HG03139 (cell line): ENCODE results near the gene SCYGR7.
"Not testable (repeated sequence)": the region's sequence is repeated elsewhere in the genome, so short reads cannot be mapped to it uniquely, and the experiment has no call there.

Experiments used
- ATAC-seq: cut with Tn5 transposase; IDR thresholded peaks from one replicate; pipeline ENCODE4 v1.9.1; 2021; ENCODE audit not compliant: unreplicated experiment

SCYGR7 gene, protein sequence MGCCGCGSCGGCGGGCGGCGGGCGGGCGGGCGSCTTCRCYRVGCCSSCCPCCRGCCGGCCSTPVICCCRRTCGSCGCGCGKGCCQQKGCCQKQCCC

DNA sequence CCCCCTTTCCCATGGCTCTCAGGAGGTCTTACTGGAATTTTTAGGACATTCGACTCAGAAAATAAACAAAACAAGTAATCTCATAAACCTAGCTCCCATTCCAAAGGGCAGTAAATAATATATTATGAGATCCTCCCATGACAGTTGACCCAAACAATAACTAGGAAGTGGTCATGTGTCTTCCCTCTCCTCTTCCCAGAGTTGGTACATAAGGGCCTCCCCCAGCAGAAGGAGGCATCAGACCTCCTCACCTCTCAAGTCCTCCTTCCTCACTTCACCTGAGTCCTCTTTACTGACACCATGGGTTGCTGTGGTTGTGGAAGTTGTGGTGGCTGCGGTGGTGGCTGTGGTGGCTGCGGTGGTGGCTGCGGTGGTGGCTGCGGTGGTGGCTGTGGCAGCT is at the start of gene SCYGR7:
TSS of gene SCYGR7 (plus strand) at position 301 of the 400 bp plus-strand sequence. CDS start at position 301, 0 bp downstream.
- no peak for ATAC-seq

DNA sequence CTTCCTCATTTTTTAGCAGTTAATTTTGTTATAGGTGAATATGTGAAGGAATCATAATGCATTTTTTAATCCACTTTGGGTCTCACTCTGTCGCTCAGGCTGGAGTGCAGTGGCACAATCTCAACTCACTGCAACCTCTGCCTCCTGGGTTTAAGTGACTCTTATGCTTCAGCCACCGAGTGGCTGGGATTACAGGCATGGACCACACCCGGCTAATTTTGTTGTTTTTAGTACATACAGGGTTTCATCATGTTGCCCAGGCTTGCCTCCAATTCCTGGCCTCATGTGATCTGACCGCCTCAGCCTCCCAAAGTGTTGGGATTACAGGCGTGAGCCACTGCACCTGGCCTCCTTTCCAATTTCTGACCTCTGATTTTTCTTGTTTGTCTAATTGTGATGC is 43.9 kb upstream of the SCYGR7 start:
- ATAC-seq: no peak

DNA sequence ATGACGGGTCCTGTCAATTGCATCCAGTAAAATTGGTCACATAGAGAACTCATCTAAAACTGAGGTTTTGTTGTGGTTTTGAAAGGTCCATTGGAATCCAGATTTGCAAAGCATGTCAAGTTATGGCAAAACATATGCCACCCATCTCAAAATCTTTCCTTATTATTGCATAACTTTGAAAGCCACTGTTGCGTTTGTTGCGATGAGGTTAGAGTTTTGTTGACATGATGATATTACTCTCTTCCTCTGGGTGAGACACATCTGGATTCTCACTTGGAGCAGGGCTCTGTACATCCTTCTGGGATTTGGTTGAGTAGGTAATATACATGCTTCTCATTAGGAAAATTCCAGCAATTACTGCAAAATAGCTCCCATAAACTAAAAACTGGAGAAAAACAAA is 40.9 kb upstream of the SCYGR7 start:
- no peak for ATAC-seq

DNA sequence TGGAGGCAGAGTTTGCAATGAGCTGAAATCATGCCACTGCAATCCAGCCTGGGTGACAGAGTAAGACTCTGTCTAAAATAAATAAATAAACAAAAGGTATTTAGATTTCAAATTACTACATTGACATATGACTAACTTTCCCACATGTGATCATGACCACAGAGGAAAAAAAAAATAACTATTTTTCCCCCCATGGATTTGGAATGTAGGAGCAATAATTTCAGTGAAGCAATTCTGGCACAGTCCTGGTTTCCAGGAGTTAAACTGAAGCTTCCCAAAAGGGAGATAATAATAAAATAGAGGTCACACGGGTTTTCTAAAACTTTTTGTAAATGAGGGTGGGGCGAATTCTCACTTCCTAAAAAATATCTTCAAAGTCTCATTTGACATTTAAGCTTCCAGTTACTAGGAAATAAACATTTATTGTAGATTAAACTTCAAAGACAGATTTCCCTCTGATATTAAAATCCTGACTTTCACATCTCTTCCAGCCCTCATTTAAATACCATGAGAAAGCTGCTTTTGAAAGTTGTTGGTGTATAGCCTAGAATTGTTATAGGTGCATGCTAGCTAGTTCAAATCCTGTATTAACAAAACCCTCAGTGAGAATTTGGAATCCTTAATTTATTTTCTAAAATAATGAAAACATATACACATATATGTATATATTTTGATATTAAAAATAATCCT is 31.0 kb upstream of the SCYGR7 start:
- no peak for ATAC-seq

DNA sequence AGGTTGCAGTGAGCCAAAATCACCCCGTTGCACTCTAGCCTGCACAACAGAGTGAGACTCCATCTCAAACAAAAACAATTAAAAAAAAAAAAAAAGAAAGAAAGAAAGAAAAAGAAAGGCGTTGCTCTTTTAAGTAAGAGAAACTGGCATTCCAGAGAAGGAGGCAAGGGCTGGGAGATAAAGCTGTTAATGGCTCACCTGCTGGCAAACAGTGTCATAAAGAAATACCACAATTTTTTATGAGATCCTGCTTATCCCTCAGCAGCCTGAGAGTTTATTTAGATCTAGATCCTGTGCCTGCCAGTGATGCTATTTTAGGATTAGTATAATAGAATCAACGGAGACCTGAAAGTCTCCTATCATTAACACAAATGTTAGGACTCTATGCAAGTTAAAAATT is 26.6 kb upstream of the SCYGR7 start:
- ATAC-seq: no peak

DNA sequence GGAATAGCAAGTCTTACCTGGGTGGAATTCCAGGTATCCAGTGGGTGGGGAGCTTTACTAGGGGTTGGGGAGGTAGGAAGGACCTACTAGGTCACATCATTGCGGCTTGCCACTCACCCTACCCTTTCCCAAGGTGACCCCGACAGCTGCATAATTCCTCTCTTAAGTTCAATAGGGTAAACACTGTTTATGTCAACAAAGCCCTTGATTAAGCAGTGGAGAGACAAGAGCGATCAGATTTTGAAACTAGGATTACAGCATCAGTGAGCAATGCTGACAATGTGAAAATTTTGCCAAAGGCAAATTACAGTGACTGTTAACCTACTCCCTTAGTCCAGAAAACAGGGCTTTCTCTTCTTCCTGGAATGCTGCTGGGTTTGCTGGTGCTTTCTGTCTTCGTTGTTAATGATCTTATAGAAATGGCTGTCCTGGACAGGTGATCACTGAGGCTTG is 24.8 kb upstream of the SCYGR7 start:
- ATAC-seq: no peak

DNA sequence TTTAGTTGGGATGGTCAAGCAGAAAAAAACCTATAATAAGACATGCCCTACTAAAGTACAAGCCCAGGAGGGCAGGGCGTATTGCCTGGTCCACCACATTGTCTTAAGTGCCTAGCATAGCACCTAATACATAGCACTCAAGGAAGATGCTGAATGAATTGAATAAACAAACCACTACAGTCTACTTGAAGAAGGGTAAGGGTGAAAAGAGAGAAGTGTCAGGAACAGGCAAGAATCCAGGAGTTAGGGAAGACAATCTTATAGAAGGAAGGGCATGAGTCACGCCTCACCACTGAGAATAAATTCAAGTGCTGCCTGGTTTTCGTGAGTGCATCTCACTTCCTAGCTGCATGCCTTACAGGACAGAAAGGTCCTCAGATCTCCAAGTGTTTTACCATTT is 24.2 kb upstream of the SCYGR7 start:
- no peak for ATAC-seq

DNA sequence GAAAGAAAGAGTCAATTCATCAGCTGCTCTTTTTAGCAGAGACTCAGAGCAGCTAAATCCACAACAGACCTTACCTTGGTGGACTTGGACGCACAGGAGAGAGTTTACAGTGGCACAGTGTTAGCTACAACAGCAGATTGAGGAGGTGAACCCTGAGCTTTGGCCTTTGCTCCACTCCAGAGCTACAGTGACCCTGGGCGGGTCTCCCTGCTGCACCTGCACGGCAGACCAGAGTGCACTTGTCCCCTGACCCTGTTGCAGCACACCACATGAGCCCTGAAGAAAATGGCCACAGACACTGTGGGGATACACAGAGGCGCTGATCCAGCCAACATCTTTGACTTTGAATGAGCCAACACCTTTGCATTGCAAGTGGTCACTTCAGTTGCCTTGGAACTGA is 21.3 kb upstream of the SCYGR7 start:
- ATAC-seq: no peak

DNA sequence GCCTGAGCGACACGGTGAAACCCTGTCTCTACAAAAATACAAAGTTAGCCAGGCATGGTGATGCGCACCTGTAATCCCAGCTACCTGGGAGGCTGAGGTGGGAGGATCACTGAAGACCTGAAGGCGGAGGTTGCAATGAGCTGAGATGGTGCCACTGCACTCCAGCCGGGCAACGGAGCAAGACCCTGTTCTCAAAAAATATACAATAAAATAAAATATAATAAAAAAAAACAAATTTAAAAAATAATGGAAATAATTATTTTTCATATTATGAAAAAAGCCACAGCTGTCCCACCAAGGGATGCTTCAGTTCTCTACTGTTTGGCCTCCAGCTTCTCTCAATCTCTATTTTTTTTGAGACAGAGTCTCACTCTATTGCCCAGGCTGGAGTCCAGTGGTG is 20.7 kb upstream of the SCYGR7 start:
- ATAC-seq: no peak

DNA sequence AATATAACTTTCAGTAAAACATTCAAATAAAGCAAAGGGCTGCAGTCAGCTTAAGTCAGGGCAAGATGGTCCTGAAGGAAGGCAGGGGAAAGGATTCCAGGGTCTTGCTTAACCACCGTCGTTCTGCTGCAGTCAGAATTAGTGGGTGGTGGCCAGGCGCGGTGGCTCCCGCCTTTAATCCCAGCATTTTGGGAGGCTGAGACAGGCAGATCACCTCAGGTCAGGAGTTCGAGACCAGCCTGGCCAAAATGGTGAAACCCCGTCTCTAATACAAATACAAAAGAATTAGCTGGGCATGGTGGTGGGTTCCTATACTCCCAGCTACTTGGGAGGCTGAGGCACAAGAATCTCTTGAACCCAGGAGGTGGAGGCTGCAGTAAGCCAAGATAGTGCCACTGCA is 17.1 kb upstream of the SCYGR7 start:
- ATAC-seq: no peak

DNA sequence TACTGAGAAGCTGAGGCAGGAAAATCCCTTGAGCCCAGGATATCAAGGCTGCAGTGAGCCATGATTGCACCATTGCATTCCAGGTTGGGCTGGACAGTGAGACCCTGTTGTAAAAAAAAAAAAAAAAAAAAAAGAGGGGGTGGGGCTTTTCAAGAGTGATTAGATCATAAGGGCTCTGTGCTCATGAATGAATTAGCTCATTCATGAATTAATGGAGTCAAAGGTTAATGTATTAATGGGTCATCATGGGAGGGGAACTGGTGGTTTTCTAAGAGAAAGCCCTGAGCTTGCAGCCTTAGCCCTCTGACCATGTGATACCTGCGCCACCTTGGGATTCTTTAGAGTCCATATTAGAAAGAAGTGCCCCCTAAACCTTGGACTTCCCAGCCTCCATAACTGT is 14.8 kb upstream of the SCYGR7 start:
- ATAC-seq: no peak

DNA sequence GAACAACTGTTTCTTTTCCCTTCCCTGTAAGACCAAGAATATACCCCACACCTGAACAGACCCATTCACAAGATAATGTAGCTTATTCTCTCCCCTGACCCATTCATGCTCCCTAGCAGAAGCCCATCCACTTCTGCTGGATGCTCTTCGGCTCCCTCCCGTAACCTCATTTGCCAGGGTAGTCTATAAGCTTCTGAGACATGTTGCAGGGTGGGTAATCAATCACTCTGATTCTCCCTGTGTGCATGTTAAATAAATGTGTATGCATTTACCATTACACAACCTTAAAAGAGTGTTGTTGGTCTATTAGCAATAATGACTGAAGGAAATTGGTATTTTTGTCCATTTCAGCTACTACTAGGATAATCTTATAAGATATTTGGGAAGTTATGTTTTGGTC is 11.6 kb upstream of the SCYGR7 start:
- ATAC-seq: no peak

DNA sequence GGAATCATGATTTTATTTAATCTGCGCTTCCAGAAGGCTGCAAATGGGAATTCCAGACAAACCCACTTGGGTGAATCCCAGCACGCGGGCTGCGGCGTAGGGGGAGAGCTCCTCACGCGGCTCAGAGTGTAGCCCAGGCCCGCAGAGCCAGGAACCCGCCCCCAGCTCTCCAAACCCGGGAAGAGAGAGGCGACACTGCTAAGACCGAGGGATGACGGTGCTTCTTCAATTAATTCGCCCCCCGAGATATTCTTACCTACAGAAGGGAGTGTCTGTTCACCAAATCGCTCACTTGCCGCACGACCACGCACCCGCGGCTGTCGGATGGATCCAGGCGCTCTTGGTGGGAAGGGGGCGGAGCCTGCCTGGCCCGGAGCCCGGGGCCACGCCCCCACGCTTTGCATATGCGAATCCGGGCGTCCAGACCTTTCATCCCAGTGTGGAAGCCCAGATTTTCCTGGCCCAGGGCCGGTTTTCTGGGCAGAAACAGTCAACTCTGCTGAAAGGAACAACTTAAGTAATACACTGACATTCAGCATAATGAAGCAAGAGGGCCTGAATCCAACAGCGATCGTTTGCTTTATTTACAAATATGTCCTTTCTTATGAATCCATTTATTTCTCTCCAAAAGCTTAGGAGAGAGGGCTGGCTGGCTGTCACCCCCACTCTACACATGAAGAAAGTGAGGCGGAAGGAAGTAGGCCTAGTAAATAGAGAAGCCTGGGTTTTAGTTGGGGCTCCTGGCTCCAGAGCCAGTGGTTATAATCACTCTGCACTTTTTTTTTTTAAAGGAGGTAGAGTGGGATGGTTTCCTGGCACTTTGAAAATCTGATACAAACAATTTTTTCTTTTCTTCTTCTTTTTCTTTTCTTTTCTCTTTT is 10.2 kb upstream of the SCYGR7 start, which contains the start of gene SLC19A3:
TSS of gene SLC19A3 (minus strand) at position 342 of the 881 bp plus-strand sequence. CDS start 15,710 bp downstream, outside the sequence.
- ATAC-seq: no peak

DNA sequence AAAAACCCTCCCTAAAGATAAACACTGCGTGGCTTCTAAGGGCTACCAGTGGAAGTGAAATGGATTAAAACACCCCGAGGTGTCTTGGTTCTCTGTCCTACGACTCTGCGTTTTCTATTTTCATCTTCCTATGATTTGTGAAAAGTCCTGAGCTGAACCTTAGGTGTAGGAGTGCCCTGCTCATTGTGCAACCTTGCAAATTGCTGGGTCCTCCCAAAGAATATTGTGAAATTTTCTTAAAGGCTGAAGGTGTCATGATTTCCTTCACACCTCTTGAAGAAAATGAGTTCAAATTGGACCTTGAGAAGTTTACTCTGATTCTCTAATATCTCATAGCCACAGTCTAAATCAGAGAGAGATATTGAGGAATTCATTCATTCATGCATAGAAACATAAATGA is 8.5 kb upstream of the SCYGR7 start:
- ATAC-seq: no peak

DNA sequence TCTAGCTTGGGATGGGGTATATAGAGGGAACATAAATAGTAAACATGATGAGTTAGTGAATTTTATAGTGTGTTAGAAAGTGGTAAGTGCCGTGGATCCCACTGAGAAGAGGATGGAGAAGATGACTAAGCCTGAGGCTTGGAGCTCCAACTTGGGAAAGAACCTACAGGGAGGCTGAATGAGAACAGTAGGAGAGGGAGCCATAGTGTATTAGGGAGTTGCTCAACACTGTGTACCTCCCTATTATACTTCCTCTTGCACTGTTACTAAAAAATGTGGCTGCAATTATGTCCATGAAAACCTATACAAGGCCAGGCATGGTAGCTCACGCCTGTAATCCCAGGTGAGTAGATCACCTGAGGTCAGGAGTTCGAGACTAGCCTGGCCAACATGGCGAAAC is 7.5 kb upstream of the SCYGR7 start:
- ATAC-seq: no peak

DNA sequence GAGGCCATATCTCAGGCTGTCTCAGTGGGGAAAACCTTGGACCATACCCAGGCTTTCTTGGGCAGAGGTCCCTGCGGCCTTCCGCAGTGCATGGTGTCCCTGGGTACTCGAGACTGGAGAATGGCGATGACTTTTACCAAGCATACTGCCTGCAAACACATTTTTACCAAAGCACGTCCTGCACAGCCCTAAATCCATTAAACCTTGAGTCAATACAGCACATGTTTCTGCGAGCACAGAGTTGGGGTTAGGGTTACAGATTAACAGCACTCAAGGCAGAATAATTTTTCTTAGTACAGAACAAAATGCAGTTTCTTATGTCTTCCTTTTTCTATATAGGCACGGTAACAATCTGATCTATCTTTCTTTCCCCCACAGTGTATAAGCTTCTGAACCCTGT is 5.3 kb upstream of the SCYGR7 start:
- not testable (repeated sequence) for ATAC-seq

DNA sequence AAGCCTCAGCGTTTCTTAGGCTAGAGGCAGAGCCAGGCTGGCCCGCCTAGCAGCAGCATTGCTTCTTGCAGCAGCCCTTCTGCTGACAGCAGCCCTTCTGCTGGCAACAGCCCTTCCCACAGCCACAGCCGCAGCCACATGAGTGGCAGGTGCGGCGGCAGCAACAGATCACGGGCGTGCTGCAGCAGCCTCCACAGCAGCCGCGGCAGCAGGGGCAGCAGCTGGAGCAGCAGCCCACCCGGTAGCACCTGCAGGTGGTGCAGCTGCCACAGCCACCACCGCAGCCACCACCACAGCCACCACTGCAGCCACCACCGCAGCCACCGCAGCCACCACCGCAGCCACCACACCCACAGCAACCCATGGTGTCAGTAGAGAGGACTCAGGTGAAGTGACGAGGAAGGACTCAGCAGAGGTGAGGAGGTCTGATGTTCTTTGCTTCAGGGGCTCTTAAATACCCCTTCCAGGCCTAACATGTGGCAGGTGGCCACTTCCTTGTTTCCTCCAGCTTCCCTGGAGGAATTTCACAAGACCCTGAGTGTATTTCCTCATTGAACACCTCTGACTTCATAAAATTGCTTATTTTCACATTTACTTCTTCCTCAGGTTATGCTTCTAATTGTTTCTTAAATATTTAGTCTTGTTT is 3.6 kb upstream of the SCYGR7 start, which contains the start of gene SCYGR6:
TSS of gene SCYGR6 (minus strand) at position 364 of the 646 bp plus-strand sequence. CDS start at position 364, 0 bp downstream.
- ATAC-seq: no peak

DNA sequence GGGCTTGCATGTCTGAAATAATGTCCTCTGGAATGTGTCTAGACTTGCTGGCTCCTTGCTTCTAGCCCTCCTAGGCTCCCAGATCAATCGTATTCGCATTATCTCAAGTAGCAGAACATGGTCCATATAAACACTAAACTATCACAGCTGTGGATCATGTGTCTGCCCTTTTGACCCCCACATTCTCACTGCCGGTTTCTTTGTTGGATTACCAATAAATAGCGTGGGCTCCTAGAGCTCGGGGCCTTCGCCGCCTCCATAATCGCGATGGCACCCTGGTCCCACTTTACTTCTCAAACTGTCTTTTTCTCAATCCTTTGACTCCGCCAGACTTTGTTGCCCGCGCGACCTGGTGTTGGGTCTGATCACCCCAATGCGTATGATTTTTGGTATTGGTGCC is 11.2 kb downstream of the SCYGR7 start:
- ATAC-seq: no peak

DNA sequence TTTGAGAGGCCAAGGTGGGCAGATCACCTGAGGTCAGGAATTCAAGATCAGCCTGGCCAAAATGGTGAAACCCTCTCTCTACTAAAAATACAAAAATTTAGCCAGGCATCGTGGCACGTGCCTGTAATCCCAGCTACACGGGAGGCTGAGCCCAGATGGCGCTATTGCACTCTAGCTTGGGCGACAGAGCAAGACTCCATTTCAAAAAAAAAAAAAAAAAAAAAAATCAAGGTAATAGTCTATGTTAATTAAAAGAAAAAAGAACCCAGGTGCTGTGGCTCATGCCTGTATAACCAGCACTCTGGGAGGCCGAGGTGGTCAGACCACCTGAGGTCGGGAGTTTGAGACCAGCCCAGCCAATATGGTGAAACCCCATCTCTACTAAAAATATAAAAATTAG is 12.6 kb downstream of the SCYGR7 start:
- not testable (repeated sequence) for ATAC-seq

DNA sequence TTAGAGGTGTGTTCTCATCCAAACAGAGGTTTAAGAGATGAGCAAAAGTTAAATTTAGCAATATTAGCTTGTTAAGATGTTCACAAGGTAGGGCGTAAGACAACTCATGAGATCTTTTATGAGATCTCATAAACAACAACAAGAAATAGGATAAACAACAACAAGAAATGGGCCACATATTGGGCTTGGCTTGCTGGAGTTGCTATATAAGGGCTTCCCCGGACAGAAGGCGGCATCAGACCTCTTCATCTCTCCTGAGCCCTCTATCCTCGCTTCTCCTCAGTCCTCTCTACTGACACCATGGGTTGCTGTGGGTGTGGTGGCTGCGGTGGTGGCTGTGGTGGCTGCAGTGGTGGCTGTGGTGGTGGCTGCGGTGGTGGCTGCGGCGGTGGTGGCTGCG is 17.5 kb downstream of the SCYGR7 start, which contains the start of gene SCYGR8:
TSS of gene SCYGR8 (plus strand) at position 301 of the 400 bp plus-strand sequence. CDS start at position 301, 0 bp downstream.
- no peak for ATAC-seq

DNA sequence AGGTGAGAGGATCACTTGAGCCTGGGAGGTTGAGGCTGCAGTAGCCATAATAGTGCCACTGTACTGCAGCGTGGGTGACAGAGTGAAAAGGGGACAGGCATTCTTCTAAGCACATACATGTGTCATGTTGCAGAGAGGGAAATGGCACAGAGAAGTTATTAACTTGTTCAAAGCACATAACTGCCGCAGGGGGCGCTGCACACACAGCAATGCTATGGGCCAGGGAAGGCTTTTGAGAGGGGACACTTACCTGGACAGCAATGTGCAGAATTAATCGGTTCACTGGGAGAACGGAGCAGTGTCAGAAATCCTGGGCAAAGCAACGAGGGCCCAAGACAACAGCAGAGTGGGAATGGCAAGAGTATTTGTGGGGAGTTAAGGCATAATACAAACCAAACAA is 19.9 kb downstream of the SCYGR7 start:
- ATAC-seq: no peak
